NT2/D1 (cell line): ENCODE measurements around the gene KREMEN1.

Source experiments
- DNase-seq: peaks from one replicate; pipeline ENCODE4 v3.0.0-alpha.2; 2011; ENCODE audit warnings: low read depth, low spot score
- H3K27me3 ChIP-seq: 2 replicates; pipeline ENCODE4 v1.6.0; 2011; ENCODE audit warnings: mild to moderate bottlenecking; ENCODE audit not compliant: insufficient read length, insufficient read depth
- H3K36me3 ChIP-seq: 2 replicates; pipeline ENCODE4 v1.6.1; 2011; ENCODE audit warnings: mild to moderate bottlenecking, low read length, mixed read lengths; ENCODE audit not compliant: insufficient read depth, insufficient read length
- H3K4me1 ChIP-seq: 2 replicates; pipeline ENCODE4 v1.5.1; 2011; ENCODE audit not compliant: insufficient read depth, insufficient read length
- H3K4me3 ChIP-seq: 2 replicates; pipeline ENCODE4 v1.5.1; 2011; ENCODE audit warnings: low read depth; ENCODE audit not compliant: insufficient read length
- H3K9ac ChIP-seq: 2 replicates; pipeline ENCODE4 v1.6.0; 2011; ENCODE audit warnings: low read depth; ENCODE audit not compliant: insufficient read length
- H3K9me3 ChIP-seq: 2 replicates; pipeline ENCODE4 v1.5.1; 2011; ENCODE audit warnings: mild to moderate bottlenecking, low read length; ENCODE audit not compliant: insufficient read depth
- SUZ12 ChIP-seq: IDR thresholded peaks from 2 replicates; pipeline ENCODE4 v1.6.1; 2011; ENCODE audit not compliant: insufficient read length, insufficient read depth; ENCODE audit errors: extremely low read depth
- YY1 ChIP-seq: IDR thresholded peaks from 2 replicates; pipeline ENCODE4 v1.6.1; 2011; ENCODE audit not compliant: insufficient read length, insufficient read depth
- ZNF274 ChIP-seq: IDR thresholded peaks from 2 replicates; pipeline ENCODE4 v1.6.1; 2011; ENCODE audit warnings: mild to moderate bottlenecking, low read depth, low read length

Gene KREMEN1

GRCh38 chr22:29053048-29053702 lies 19.7 kb upstream of the KREMEN1 start:
- TF ChIP-seq YY1 (no peak), SUZ12 (no peak), ZNF274 (no peak)
- H3K27me3 ChIP-seq = no peaks in the 10 kb centered on the region
- H3K9ac ChIP-seq = no peak overlapping the region
- H3K4me3 ChIP-seq = no peak overlapping the region
- H3K36me3 ChIP-seq = peaks cover 31% of the 10 kb centered on the region
- no peaks in the 10 kb centered on the region for H3K9me3 ChIP-seq
- DNase-seq = no peak
- H3K4me1 ChIP-seq = peaks cover 7% of the 10 kb centered on the region

- Histone ChIP-seq H3K9me3 (no peaks in the 10 kb centered on the region), H3K36me3 (peaks cover 19% of the 10 kb centered on the region), H3K4me1 (peaks cover 7% of the 10 kb centered on the region), H3K4me3 (no peak overlapping the region), H3K27me3 (no peaks in the 10 kb centered on the region), H3K9ac (no peak overlapping the region)
- TF ChIP-seq ZNF274 = no peak
- no peak for TF ChIP-seq SUZ12
- no peak for TF ChIP-seq YY1
- DNase-seq = no peak
These were observed 18.5 kb upstream of the KREMEN1 start for GRCh38 chr22:29054251-29054767.

GRCh38 chr22:29055192-29055830 lies 17.5 kb upstream of the KREMEN1 start:
- TF ChIP-seq YY1 (no peak), ZNF274 (no peak), SUZ12 (no peak)

GRCh38 chr22:29056472-29056871 lies 16.4 kb upstream of the KREMEN1 start:
- peaks cover 7% of the 10 kb centered on the region for H3K4me1 ChIP-seq
- H3K4me3 ChIP-seq = no peak overlapping the region
- no peaks in the 10 kb centered on the region for H3K27me3 ChIP-seq
- H3K36me3 ChIP-seq = no peaks in the 10 kb centered on the region
- no peak for TF ChIP-seq SUZ12
- no peak for TF ChIP-seq ZNF274
- no peak for TF ChIP-seq YY1
- no peak for DNase-seq
- no peaks in the 10 kb centered on the region for H3K9me3 ChIP-seq
- no peak overlapping the region for H3K9ac ChIP-seq

More at GRCh38 chr22:29055192-29055830, 17.5 kb upstream of the KREMEN1 start:
- H3K9me3 ChIP-seq = no peaks in the 10 kb centered on the region
- no peak overlapping the region for H3K9ac ChIP-seq
- no peak overlapping the region for H3K4me3 ChIP-seq
- DNase-seq = no peak
- H3K36me3 ChIP-seq = peaks cover 9% of the 10 kb centered on the region
- peaks cover 7% of the 10 kb centered on the region for H3K4me1 ChIP-seq
- H3K27me3 ChIP-seq = no peaks in the 10 kb centered on the region

GRCh38 chr22:29060251-29060869 lies 12.5 kb upstream of the KREMEN1 start:
- TF ChIP-seq SUZ12 = no peak
- no peak for TF ChIP-seq ZNF274
- TF ChIP-seq YY1 = no peak
- DNase-seq = no peak
- no peak overlapping the region for H3K9ac ChIP-seq
- no peaks in the 10 kb centered on the region for H3K9me3 ChIP-seq
- peaks cover 2% of the 10 kb centered on the region for H3K4me1 ChIP-seq
- no peaks in the 10 kb centered on the region for H3K27me3 ChIP-seq
- no peak overlapping the region for H3K4me3 ChIP-seq
- H3K36me3 ChIP-seq = no peaks in the 10 kb centered on the region

- Histone ChIP-seq H3K4me3 (no peak overlapping the region), H3K9me3 (no peaks in the 10 kb centered on the region), H3K9ac (no peak overlapping the region), H3K4me1 (no peaks in the 10 kb centered on the region), H3K27me3 (no peaks in the 10 kb centered on the region), H3K36me3 (no peaks in the 10 kb centered on the region)
- TF ChIP-seq SUZ12 (no peak), ZNF274 (no peak), YY1 (no peak)
- no peak for DNase-seq
These were observed 11.9 kb upstream of the KREMEN1 start for GRCh38 chr22:29060931-29061330.

GRCh38 chr22:29061773-29062172 lies 11.1 kb upstream of the KREMEN1 start, which contains the start of gene C22orf31:
C22orf31 (minus strand) TSS chr22:29061831; CDS start chr22:29061792, 39 bp downstream.
- DNase-seq = no peak
- H3K4me1 ChIP-seq = no peaks in the 10 kb centered on the region
- no peaks in the 10 kb centered on the region for H3K27me3 ChIP-seq
- no peak within 1 kb of the TSS for H3K4me3 ChIP-seq
- no peaks in the 10 kb centered on the region for H3K36me3 ChIP-seq
- no peak within 1 kb of the TSS for H3K9ac ChIP-seq
- no peaks in the 10 kb centered on the region for H3K9me3 ChIP-seq
- TF ChIP-seq YY1 (no peak), ZNF274 (no peak), SUZ12 (no peak)
